Endothelial cell (in vitro differentiated cells): ENCODE measurements around the gene EFTUD2. TPM values are rescaled to one million over a fixed set of nuclear protein-coding genes. Genes with fewer than 3 reads are reported as not detected.

Experiments used
- DNase-seq: peaks from one replicate; pipeline ENCODE4 v3.0.0; 2021; ENCODE audit warnings: low spot score
- H3K27ac Mint-ChIP-seq: one replicate; pipeline ENCODE4 v1.8.0; 2021; ENCODE audit warnings: mixed read lengths, inconsistent platforms; ENCODE audit not compliant: unreplicated experiment
- H3K27me3 Mint-ChIP-seq: one replicate; pipeline ENCODE4 v1.8.0; 2021; ENCODE audit warnings: mild to moderate bottlenecking, moderate library complexity, mixed read lengths, inconsistent platforms; ENCODE audit not compliant: unreplicated experiment
- H3K36me3 Mint-ChIP-seq: one replicate; pipeline ENCODE4 v1.8.0; 2021; ENCODE audit warnings: mild to moderate bottlenecking, low read depth, mixed read lengths, inconsistent platforms; ENCODE audit not compliant: unreplicated experiment
- H3K4me1 Mint-ChIP-seq: one replicate; pipeline ENCODE4 v1.8.0; 2021; ENCODE audit warnings: mild to moderate bottlenecking, mixed read lengths, inconsistent platforms; ENCODE audit not compliant: unreplicated experiment
- H3K4me3 Mint-ChIP-seq: one replicate; pipeline ENCODE4 v1.8.0; 2021; ENCODE audit warnings: mild to moderate bottlenecking, mixed read lengths, inconsistent platforms; ENCODE audit not compliant: unreplicated experiment
- H3K9me3 Mint-ChIP-seq: one replicate; pipeline ENCODE4 v1.8.0; 2021; ENCODE audit warnings: mixed read lengths, inconsistent platforms; ENCODE audit not compliant: unreplicated experiment
- total RNA-seq: library from RNA; stranded (reverse); fragmentation: NEBNext Ultra II Directional; extraction: Animal tissue kit (Norgen Biotek cat#: 25700); gene quantifications from one replicate; pipeline ENCODE4 v1.2.1, GENCODE V29; 2021; ENCODE audit not compliant: unreplicated experiment
- TF ChIP-seq, protein P1 (sequence below): fragments of 200-600 bp; sonication (generic); IDR thresholded peaks from one replicate; pipeline ENCODE4 v1.5.0; 2021; ENCODE audit warnings: antibody characterized with exemption; ENCODE audit not compliant: unreplicated experiment

EFTUD2 gene
- total RNA-seq, 1 donor from 2014 or later = 154 TPM

DNA sequence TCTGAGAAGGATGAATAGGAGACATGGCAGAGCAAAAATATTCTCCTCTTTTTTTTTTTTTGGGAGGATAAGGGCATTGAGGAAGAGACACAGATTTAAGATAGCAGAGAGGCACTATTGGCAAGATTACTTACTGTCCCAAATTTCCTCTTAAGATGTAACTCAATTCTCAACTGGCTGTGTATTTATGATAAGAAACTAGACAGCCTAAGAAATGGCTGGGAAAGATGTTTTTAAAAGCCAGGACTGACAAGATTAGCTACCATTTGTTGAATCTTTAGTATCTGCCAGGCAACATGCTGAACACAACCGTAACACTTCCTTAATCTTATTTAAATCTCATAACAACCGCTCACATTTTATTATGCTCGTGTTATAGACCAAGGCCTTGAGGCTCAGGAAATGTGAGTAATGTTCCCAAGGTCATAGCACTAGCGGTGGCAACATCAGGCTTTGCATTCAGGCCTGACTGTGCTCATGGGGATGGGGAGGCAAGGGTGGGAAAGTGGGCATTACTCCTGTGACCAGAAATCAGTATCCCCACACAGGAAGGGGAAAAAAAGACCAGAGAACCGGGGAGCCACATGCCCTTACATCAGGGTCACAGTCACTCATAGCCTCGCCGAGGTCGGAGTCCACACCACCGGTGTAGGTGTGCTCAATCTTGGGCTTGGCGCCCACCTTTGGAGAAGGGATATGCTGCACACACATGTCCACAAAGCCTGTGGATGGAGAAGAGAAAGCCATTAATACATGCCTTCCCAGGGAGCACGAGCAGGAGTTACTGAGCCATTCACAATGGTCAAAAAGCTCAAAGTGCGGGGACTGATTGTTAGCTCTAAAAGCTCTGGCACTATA lies 36.0 kb downstream of the EFTUD2 start:
- H3K27ac Mint-ChIP-seq = no peak overlapping the region
- H3K4me3 Mint-ChIP-seq = peak overlapping the region; percentile 34
- DNase-seq = no peak
- TF ChIP-seq, protein P1, sequence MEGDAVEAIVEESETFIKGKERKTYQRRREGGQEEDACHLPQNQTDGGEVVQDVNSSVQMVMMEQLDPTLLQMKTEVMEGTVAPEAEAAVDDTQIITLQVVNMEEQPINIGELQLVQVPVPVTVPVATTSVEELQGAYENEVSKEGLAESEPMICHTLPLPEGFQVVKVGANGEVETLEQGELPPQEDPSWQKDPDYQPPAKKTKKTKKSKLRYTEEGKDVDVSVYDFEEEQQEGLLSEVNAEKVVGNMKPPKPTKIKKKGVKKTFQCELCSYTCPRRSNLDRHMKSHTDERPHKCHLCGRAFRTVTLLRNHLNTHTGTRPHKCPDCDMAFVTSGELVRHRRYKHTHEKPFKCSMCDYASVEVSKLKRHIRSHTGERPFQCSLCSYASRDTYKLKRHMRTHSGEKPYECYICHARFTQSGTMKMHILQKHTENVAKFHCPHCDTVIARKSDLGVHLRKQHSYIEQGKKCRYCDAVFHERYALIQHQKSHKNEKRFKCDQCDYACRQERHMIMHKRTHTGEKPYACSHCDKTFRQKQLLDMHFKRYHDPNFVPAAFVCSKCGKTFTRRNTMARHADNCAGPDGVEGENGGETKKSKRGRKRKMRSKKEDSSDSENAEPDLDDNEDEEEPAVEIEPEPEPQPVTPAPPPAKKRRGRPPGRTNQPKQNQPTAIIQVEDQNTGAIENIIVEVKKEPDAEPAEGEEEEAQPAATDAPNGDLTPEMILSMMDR = no peak
- no peaks in the 10 kb centered on the region for H3K4me1 Mint-ChIP-seq
- H3K36me3 Mint-ChIP-seq = peaks cover 45% of the 10 kb centered on the region
- H3K27me3 Mint-ChIP-seq = peaks cover 4% of the 10 kb centered on the region
- no peaks in the 10 kb centered on the region for H3K9me3 Mint-ChIP-seq

DNA sequence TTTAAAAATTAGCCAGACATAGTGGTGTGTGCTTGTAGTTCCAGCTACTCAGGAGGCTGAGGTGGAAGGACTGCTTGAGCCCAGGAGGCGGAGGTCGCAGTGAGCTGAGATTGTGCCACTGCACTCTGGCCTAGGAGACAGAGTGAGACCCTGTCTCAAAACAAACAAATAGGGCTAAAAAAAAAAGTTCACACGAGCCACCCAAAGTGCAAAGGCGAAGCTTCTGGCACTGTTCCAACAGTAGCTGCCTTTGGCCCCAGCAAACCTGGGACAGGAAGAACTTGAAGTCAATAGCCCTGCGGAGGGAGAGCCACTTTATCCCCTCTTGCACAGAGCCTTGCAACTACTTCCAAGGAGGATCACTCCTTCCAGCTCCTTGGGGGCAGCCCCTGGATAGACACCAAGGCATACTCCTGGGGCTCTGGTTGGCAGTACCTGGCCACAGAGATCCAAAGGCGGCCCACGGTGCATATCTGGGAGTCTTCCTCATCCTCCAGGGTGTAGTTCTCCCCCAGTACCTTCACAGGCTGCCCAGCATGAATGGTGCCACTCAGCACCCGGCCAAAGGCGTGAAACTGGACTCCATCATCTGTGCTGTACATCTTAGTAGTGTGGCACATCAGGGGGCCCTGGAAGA lies 36.8 kb downstream of the EFTUD2 start:
- DNase-seq = no peak
- H3K4me3 Mint-ChIP-seq = peak overlapping the region; percentile 34
- no peaks in the 10 kb centered on the region for H3K4me1 Mint-ChIP-seq
- H3K27ac Mint-ChIP-seq = no peak overlapping the region
- no peaks in the 10 kb centered on the region for H3K9me3 Mint-ChIP-seq
- peaks cover 4% of the 10 kb centered on the region for H3K27me3 Mint-ChIP-seq
- TF ChIP-seq, protein P1 = no peak
- peaks cover 45% of the 10 kb centered on the region for H3K36me3 Mint-ChIP-seq

DNA sequence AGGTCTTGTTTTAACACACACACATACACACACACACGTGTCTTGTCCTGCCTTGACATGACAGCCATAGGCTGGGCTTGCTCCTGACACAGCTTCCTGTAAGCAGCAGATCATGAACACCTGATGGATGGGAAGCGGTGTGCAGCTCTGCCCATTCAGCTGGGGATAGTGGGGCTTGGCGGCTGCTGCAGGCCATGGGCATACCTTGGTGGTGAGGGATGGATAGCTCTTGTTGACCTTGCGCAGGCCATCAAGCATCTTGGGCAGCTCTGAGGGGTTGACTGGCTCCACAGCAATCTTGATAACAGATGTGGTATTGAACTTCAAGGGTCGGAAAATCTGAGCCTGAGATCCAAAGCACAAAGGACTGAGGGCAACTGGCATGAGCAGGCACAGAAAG lies 39.5 kb downstream of the EFTUD2 start:
- H3K27me3 Mint-ChIP-seq = peaks cover 4% of the 10 kb centered on the region
- DNase-seq = no peak
- peaks cover 47% of the 10 kb centered on the region for H3K36me3 Mint-ChIP-seq
- H3K4me3 Mint-ChIP-seq = no peak overlapping the region
- no peaks in the 10 kb centered on the region for H3K4me1 Mint-ChIP-seq
- no peak overlapping the region for H3K27ac Mint-ChIP-seq
- no peaks in the 10 kb centered on the region for H3K9me3 Mint-ChIP-seq
- TF ChIP-seq, protein P1 = no peak

DNA sequence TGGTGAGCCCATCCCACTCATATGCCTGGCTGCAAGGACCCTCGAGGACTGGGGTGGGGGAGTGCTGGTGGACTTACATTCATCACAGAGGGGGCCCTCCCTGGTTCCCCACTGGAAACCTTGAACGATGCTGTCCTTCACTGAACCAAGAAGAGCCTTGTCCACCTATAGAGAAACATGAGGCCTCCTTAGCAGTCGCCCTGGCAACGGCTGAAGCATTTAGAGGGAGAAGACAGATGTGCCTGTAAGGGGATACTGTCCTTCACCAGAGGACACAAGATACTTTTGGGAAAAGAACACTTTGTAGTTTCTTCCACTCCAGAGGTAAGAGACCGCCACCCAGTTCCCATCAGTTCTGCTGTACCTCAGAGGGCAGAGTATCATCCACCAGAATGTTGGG lies 45.1 kb downstream of the EFTUD2 start:
- Mint-ChIP-seq H3K4me1 (no peaks in the 10 kb centered on the region), H3K27me3 (peaks cover 6% of the 10 kb centered on the region), H3K4me3 (peak overlapping the region; percentile 31), H3K9me3 (no peaks in the 10 kb centered on the region), H3K27ac (no peak overlapping the region), H3K36me3 (peaks cover 38% of the 10 kb centered on the region)
- TF ChIP-seq, protein P1 = no peak
- DNase-seq = no peak

DNA sequence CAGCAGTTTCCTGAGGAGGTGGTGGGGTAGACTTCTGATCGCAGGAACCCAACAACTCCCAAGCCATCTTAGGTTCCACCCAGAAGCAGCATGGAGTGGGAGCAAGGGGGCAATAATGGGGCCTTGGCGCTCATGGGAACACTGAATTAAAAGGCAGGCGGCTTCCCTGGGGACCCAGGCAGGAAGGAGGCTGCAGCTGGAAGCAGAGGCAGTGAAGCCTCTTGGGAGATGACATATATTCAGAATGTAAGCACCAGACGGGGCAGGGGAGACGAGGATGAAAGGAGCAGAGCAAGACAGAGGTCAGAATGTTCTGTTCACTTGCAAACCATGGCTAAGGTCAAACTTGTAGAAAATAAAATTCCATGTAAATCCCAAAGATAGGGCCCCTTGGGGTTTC lies 48.6 kb downstream of the EFTUD2 start:
- Mint-ChIP-seq H3K9me3 (no peaks in the 10 kb centered on the region), H3K36me3 (peaks cover 32% of the 10 kb centered on the region), H3K27ac (no peak overlapping the region), H3K4me3 (no peak overlapping the region), H3K4me1 (no peaks in the 10 kb centered on the region), H3K27me3 (peaks cover 7% of the 10 kb centered on the region)
- no peak for DNase-seq
- TF ChIP-seq, protein P1 = no peak
